ENCODE measurements around the gene GCN1. TPM values are rescaled to one million over a fixed set of nuclear protein-coding genes. Genes with fewer than 3 reads are reported as not detected.

Gene GCN1
- total and polyA plus RNA-seq, 2 of the 8 experiments (the other 6 are each of a cell fraction or from before 2014, with no cell fraction given), result 61.4 to 133 TPM

GRCh38 chr12:120241561-120242274 is 47.2 kb upstream of the GCN1 start:
- Histone ChIP-seq H2BK5ac (ENCODE audit: low read depth, low read length) (peak overlapping the region; percentile 31; the same call in 1 of the 2 replicates), H3K79me2 (ENCODE audit: control insufficient read depth in 1 of 2, insufficient read depth in 2 of 2, low read length in 2 of 2) (peaks cover 6 to 74% of the 10 kb centered on the region in 2 experiments; a peak in 3 of 4 replicates), H3K9ac (replicated peaks in 1 of 4; ENCODE audit: extremely low read depth in 1 of 4, low read depth in 3 of 4, low read length in 3 of 4) (0 out of 7 replicates have a peak overlapping the region, but pooled peaks of 1 of the 4 experiments have one; percentile 23), H3K4me3 (ENCODE audit: extremely low read depth in 1 of 4, insufficient read depth in 2 of 4, low read depth in 3 of 4, low read length in 4 of 4) (no peak overlapping the region), H4K20me1 (replicated peaks in 1 of 2; ENCODE audit: control insufficient read depth in 1 of 2, insufficient read depth in 2 of 2, low read length in 2 of 2) (peaks cover 13 to 33% of the 10 kb centered on the region in 2 experiments), H3K4me2 (ENCODE audit: insufficient read depth in 1 of 2, low read depth in 2 of 2, low read length in 2 of 2) (no peak overlapping the region), H2AK5ac (ENCODE audit: low read depth, low read length) (no peak overlapping the region), H3K14ac (ENCODE audit: insufficient read length) (no peak overlapping the region), H3K36me3 (ENCODE audit: control insufficient read depth in 2 of 4, insufficient read depth in 4 of 4, low read length in 3 of 4) (no peaks in the 10 kb centered on the region; a peak in 1 of 8 replicates), H2BK12ac (ENCODE audit: low read depth, low read length) (peak overlapping the region; percentile 13; the same call in 1 of the 2 replicates), H3K27ac (ENCODE audit: low read depth, low read length) (no peak overlapping the region), H3K79me1 (ENCODE audit: low read depth, low read length) (peaks cover 22% of the 10 kb centered on the region), H3K9me3 (ENCODE audit: insufficient read depth in 2 of 2, low read depth in 1 of 2, low read length in 1 of 2) (no peaks in the 10 kb centered on the region), H3K18ac (ENCODE audit: extremely low read depth, low read length) (no peak overlapping the region; the same call in 1 of the 2 replicates), H3K27me3 (replicated peaks in 1 of 4; ENCODE audit: control insufficient read depth in 3 of 4, extremely low read depth in 1 of 4, insufficient read depth in 3 of 4, low read length in 3 of 4) (no peaks in the 10 kb centered on the region), H2BK20ac (ENCODE audit: low read length) (no peak overlapping the region; the same call in 1 of the 2 replicates), H4K5ac (ENCODE audit: insufficient read length, low read depth, low read length) (no peak overlapping the region), H3K4ac (replicated peaks; ENCODE audit: insufficient read length, low read depth, low read length) (no peak overlapping the region), H3K23ac (ENCODE audit: insufficient read length) (no peak overlapping the region), H2BK120ac (replicated peaks; ENCODE audit: low read depth, low read length) (no peak overlapping the region), H2BK15ac (ENCODE audit: low read length) (no peak overlapping the region), H4K8ac (ENCODE audit: extremely low read depth, insufficient read depth, low read length) (no peak overlapping the region), H4K91ac (replicated peaks; ENCODE audit: insufficient read length, low read length) (no peak overlapping the region), H2AFZ (ENCODE audit: low read length) (no peak overlapping the region), H3K23me2 (ENCODE audit: low read depth, low read length) (no peaks in the 10 kb centered on the region), H3K4me1 (replicated peaks in 1 of 4; ENCODE audit: control insufficient read depth in 3 of 4, insufficient read depth in 4 of 4, low read length in 3 of 4) (peaks cover 3 to 16% (median 4%) of the 10 kb centered on the region in 4 experiments; a peak in 6 of 7 replicates), H3K56ac (replicated peaks; ENCODE audit: insufficient read length, low read depth, low read length) (no peak overlapping the region)
- TF ChIP-seq BCL11A (IDR thresholded peaks at IDR 0.05; ENCODE audit: low read depth in 2 of 2, low read length in 2 of 2) (no peak), POU5F1 (IDR thresholded peaks at IDR 0.05; ENCODE audit: low read depth, low read length) (no peak)
- FAIRE-seq (no peak), DNase-seq (ENCODE audit: low read depth in 1 of 2, low spot score in 2 of 2) (no peak)
- WGBS, 2 experiments (ENCODE audit: extremely low coverage in 1 of 2, insufficient coverage in 1 of 2, insufficient read length in 1 of 2, insufficient replicate concordance in 2 of 2, low coverage in 1 of 2, low lambda C conversion rate in 2 of 2, missing lambda C conversion rate in 1 of 2), result 86% methylated on average over 9 of the region's 9 CpGs; no CpG with 5 or more reads in 1 of the 2 experiments
- POLR2A ChIA-PET (ENCODE audit: partially characterized antibody), result interaction anchor here (67.0 to 88.3 kb wide), 2 partner anchors 13 to 26 kb away, joined by 4270 read pairs; partner anchors contain the start of genes GCN1, PXN, RNU4-1 and RNU4-2
- CTCF ChIA-PET (ENCODE audit: partially characterized antibody), result interaction anchor here (22.3 to 34.8 kb wide), 2 partner anchors 14 to 17 kb away, joined by 741 to 930 read pairs; partner anchors contain the start of gene PXN

Measured in H1 (cell line).